Fibroblast of the aortic adventitia (primary cell): ENCODE results near the gene HSF5. TPM values are rescaled to one million over a fixed set of nuclear protein-coding genes. Genes with fewer than 3 reads are reported as not detected.

ENCODE experiments used
- DNase-seq: peaks from one replicate; pipeline ENCODE4 v3.0.0-alpha.2; 2010; ENCODE audit warnings: low read depth
- H3K4me3 ChIP-seq: 2 replicates; pipeline ENCODE4 v1.5.1; 2011; ENCODE audit warnings: low read depth, mild to moderate bottlenecking, control low read depth, low read length, moderate library complexity
- total RNA-seq: library from RNA; depleted of rRNA; stranded (reverse); fragments of >200 nt; gene quantifications from 2 replicates; pipeline ENCODE4 v1.2.3, GENCODE V29; 2012; ENCODE audit warnings: low replicate concordance
- TF ChIP-seq, protein P1 (sequence below): IDR thresholded peaks from 2 replicates; pipeline ENCODE4 v1.5.1; 2011; ENCODE audit warnings: mild to moderate bottlenecking, low read length, control low read depth, inconsistent platforms; ENCODE audit not compliant: insufficient read depth

Gene HSF5
- total RNA-seq, 1 donor = not detected

GRCh38 chr17:58383892-58384462 lies 104.2 kb downstream of the HSF5 start:
- TF ChIP-seq, protein P1, sequence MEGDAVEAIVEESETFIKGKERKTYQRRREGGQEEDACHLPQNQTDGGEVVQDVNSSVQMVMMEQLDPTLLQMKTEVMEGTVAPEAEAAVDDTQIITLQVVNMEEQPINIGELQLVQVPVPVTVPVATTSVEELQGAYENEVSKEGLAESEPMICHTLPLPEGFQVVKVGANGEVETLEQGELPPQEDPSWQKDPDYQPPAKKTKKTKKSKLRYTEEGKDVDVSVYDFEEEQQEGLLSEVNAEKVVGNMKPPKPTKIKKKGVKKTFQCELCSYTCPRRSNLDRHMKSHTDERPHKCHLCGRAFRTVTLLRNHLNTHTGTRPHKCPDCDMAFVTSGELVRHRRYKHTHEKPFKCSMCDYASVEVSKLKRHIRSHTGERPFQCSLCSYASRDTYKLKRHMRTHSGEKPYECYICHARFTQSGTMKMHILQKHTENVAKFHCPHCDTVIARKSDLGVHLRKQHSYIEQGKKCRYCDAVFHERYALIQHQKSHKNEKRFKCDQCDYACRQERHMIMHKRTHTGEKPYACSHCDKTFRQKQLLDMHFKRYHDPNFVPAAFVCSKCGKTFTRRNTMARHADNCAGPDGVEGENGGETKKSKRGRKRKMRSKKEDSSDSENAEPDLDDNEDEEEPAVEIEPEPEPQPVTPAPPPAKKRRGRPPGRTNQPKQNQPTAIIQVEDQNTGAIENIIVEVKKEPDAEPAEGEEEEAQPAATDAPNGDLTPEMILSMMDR = no peak
- no peak for DNase-seq
- no peak overlapping the region for H3K4me3 ChIP-seq

- no peak for DNase-seq
- no peak overlapping the region for H3K4me3 ChIP-seq
- TF ChIP-seq, protein P1 = no peak
These were observed 105.4 kb downstream of the HSF5 start for GRCh38 chr17:58382872-58383242.

DNA sequence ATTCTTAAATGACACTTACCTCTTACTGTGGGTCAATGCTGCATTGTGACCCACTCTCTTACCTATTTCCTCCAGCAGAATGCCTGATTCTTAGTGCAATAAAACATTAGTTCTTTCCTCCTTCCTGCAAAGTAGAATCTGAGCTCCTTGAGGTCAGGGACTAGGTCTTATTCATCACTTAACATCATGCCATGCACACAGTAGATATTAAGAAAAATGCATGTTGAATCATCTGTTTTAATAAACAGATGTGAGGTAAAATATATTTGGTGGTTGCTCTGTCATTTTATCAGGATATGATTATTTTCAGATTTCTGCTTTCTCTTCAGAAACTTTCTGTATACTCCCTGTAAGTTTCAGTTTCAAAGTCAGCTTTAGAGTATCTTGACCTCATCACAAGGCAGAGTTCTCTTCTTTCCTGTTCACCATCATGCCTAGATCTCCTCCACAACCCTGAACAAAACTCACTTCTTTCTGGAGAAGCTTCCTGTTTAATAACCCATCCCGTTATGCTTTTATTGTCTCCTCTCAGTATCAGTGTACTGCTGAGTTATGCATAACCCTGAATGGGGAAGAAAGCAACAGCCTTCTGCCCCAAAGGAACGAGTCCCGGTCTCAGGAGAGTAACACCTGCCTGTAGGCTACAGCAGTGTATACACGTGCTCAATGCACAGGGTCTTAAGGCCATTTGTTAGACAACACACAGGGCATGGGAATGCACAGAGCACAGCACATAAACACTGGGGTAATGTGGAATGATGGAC lies 105.9 kb downstream of the HSF5 start:
- TF ChIP-seq, protein P1 = no peak
- H3K4me3 ChIP-seq = no peak overlapping the region
- no peak for DNase-seq

GRCh38 chr17:58381124-58382035 lies 106.8 kb downstream of the HSF5 start:
- DNase-seq = no peak
- H3K4me3 ChIP-seq = no peak overlapping the region
- TF ChIP-seq, protein P1 = no peak

DNA sequence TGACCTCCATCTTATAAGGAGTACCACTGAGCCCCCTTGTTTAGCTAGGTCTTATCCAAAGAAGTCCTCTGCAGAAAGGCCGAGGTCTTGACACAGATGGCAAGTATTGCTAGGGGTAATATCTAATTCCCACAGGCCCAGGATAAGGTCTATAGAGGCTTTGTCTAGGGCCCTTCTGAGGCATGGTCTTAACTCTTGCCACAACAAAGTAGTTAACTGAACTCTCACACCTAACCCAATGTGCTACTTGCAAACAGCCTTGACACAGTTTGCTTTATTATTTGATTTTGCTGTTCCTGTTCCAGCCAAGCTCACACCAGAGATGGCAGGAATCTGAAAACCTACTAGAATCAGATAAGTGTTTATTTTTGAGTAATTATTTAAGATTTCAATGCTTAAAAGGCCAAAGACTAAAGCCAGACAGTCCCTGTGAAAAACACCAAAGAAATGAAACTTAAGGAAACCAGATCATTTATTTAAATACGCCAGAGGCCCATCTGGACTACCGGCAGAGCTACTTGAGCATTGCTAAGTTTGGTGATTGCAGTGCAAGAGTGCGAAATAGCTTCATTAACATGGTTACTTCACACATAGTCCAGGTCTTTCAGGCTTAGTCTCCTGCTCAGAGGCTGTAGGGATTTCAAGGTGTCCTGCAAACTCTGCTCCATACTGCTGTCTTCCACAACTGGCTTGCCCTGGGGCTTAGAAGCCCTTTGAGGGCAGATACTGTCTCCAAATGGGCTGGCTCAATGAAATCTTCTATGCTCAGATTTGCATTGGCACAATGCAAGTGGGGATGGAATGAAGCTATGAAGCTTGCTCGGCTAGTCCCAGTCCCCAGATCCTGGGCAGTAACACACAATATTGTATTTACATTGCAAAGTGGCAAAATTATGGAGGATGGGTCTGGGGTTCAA lies 107.7 kb downstream of the HSF5 start:
- no peak overlapping the region for H3K4me3 ChIP-seq
- DNase-seq = no peak
- TF ChIP-seq, protein P1 = no peak

DNA sequence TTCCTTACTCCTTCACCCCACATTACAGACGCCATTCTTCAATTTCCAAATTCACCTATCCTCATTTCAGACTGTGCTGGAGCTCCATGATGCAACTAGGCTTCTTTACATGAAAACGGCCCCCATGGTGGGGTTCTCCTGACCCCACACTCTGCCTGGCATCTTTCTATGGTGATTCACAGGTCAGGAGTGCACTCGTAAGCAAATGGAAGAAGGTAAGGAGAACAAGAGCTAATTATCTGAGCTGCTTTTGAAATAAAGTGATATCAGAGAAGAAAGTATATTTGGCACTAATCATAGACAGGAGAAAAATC lies 108.7 kb downstream of the HSF5 start:
- H3K4me3 ChIP-seq = no peak overlapping the region
- TF ChIP-seq, protein P1 = no peak
- DNase-seq = no peak
